K562 (cell line): ENCODE measurements around the gene FAM20C. TPM values are rescaled to one million over a fixed set of nuclear protein-coding genes. Genes with fewer than 3 reads are reported as not detected.
"Not testable (repeated sequence)": the region's sequence is repeated elsewhere in the genome, so short reads cannot be mapped to it uniquely, and the experiment has no call there.

Source experiments
- ATAC-seq: fragments of 200-7000 bp; cut with Tn5 transposase; 3 replicates; pipeline ENCODE4 v1.9.1; 2020; ENCODE audit warnings: moderate library complexity
- BruUV-seq: library from RNA; stranded (reverse); fragments of 400-500 nt; replicated peaks from 2 replicates; lab custom pipeline; 2021; lab: Mats Ljungman, UMichigan
- CTCF ChIA-PET: fragments of 300-600 bp; formaldehyde crosslinking; extraction: SDS; loops from one replicate; lab custom pipeline; 2021; ENCODE audit warnings: low intra/inter-chr PET ratio; lab: Yijun Ruan, JAX
- POLR2A ChIA-PET: fragments of 300-600, 350-650 bp; sonication (Branson Sonifier 250); formaldehyde crosslinking; extraction: SDS; loops from one replicate; lab custom pipeline; 2021; ENCODE audit warnings: antibody characterized with exemption, inconsistent platforms; lab: Yijun Ruan, JAX
- DNase-seq, 4 experiments: peaks; one replicate each; pipeline versions ENCODE4 v3.0.0 to v3.0.0-alpha.2; 2011 to 2018; ENCODE audit warnings: low spot score in 3 of 4, mixed read lengths in 3 of 4; ENCODE audit errors: extremely low read depth in 1 of 4
- FAIRE-seq: peaks from 2 replicates; lab custom pipeline; 2011; peaks lifted over from hg19 to GRCh38; lab: Jason Lieb, UNC
- H2AFZ ChIP-seq: 2 replicates; pipeline ENCODE4 v1.6.0; 2011; ENCODE audit warnings: low read depth, low read length, control low read depth, inconsistent platforms
- H3K27ac ChIP-seq: fragments of 200-600 bp; 3 replicates; pipeline ENCODE4 v1.8.0; 2011; ENCODE audit warnings: low read depth, mild to moderate bottlenecking, control low read depth, inconsistent platforms, low read length, moderate library complexity, mixed read lengths; ENCODE audit errors: extremely low read depth
- H3K27me3 ChIP-seq, 2 experiments: fragments of 300-600 bp in 1 of 2; 2 replicates in 1 of 2; 3 replicates in 1 of 2; pipeline versions ENCODE4 v1.6.0 to v1.8.0; 2011; ENCODE audit warnings: inconsistent platforms in 2 of 2, low read length in 2 of 2, mild to moderate bottlenecking in 1 of 2, mixed read lengths in 1 of 2, moderate library complexity in 1 of 2; ENCODE audit not compliant: control insufficient read depth in 2 of 2, insufficient read depth in 2 of 2
- H3K36me3 ChIP-seq: fragments of 300-600 bp; 3 replicates; pipeline ENCODE4 v1.8.0; 2011; ENCODE audit warnings: mild to moderate bottlenecking, low read length, inconsistent platforms; ENCODE audit not compliant: control insufficient read depth, insufficient read depth
- H3K4me1 ChIP-seq, 2 experiments: fragments of 200-600 bp in 1 of 2; replicated peaks in 1 of 2; 2 replicates in 1 of 2; 3 replicates in 1 of 2; pipeline versions ENCODE4 v1.5.1 to v1.8.0; 2011; ENCODE audit warnings: inconsistent platforms in 2 of 2, low read length in 2 of 2, mild to moderate bottlenecking in 1 of 2, mixed read lengths in 1 of 2, moderate library complexity in 1 of 2; ENCODE audit not compliant: control insufficient read depth in 2 of 2, insufficient read depth in 2 of 2
- H3K4me2 ChIP-seq: 2 replicates; pipeline ENCODE4 v1.6.1; 2011; ENCODE audit warnings: low read length, control low read depth, inconsistent platforms, mixed read lengths; ENCODE audit not compliant: insufficient read depth
- H3K4me3 ChIP-seq: fragments of 200-600 bp; sonication (generic), shearing (Covaris generic); 2 replicates; pipeline ENCODE4 v1.5.1; 2016; ENCODE audit warnings: control low read depth, inconsistent platforms
- H3K79me2 ChIP-seq: fragments of 200-600 bp; 3 replicates; pipeline ENCODE4 v1.8.0; 2011; ENCODE audit warnings: low read length, inconsistent platforms; ENCODE audit not compliant: control insufficient read depth, insufficient read depth
- H3K9ac ChIP-seq, 2 experiments: 2 replicates each; pipeline versions ENCODE4 v1.6.0 to v1.6.1; 2011; ENCODE audit warnings: low read depth in 2 of 2, low read length in 2 of 2, control low read depth in 1 of 2, inconsistent platforms in 1 of 2, mild to moderate bottlenecking in 1 of 2, mixed read lengths in 1 of 2; ENCODE audit not compliant: insufficient read depth in 1 of 2
- H3K9me1 ChIP-seq: one replicate; pipeline ENCODE4 v1.6.0; 2011; ENCODE audit warnings: inconsistent platforms, mild to moderate bottlenecking, low read length, moderate library complexity; ENCODE audit not compliant: control insufficient read depth, insufficient read depth
- H3K9me3 ChIP-seq: replicated peaks from 2 replicates; pipeline ENCODE4 v1.5.1; 2011; ENCODE audit warnings: low read depth, low read length, inconsistent platforms; ENCODE audit not compliant: control insufficient read depth, insufficient read depth
- H4K20me1 ChIP-seq: replicated peaks from 2 replicates; pipeline ENCODE4 v1.6.1; 2011; ENCODE audit warnings: low read length, inconsistent platforms, mixed read lengths; ENCODE audit not compliant: control insufficient read depth, insufficient read depth
- CTCF ChIP-seq, 3 experiments: IDR thresholded peaks in 2 of 3; conservative IDR thresholded peaks in 1 of 3; 2 replicates each; pipeline ENCODE4 v1.5.1; 2011 to 2012; ENCODE audit warnings: low read length in 3 of 3, mild to moderate bottlenecking in 3 of 3, control low read depth in 2 of 3, improper control_type of control experiment in 1 of 3, inconsistent platforms in 1 of 3, low read depth in 1 of 3, mixed read lengths in 1 of 3, moderate library complexity in 1 of 3; ENCODE audit not compliant: insufficient read depth in 2 of 3
- ELF1 ChIP-seq: fragments of 200-800 bp; sonication (Bioruptor generic); IDR thresholded peaks from 2 replicates; pipeline ENCODE4 v1.6.1; 2016; ENCODE audit warnings: missing genetic modification characterization, missing compliant biosample characterization
- PRPF4 ChIP-seq: fragments of 200-400 bp; formaldehyde crosslinking; IDR thresholded peaks from one replicate; pipeline ENCODE4 v1.6.1; 2017; ENCODE audit warnings: low read length, low read depth, mild to moderate bottlenecking; ENCODE audit not compliant: insufficient read depth, poor library complexity, severe bottlenecking
- SPI1 ChIP-seq: IDR thresholded peaks from 2 replicates; pipeline ENCODE4 v1.6.1; 2011; ENCODE audit warnings: low read depth, low read length, control low read depth, borderline replicate concordance
- ZBTB33 ChIP-seq: sonication (generic); formaldehyde crosslinking; IDR thresholded peaks from 2 replicates; pipeline ENCODE4 v1.8.1; 2023; ENCODE audit warnings: mild to moderate bottlenecking, missing genetic modification reagents
- WGBS: fragments of 100-300 bp; shearing (Covaris generic); methylation state at CpG from one replicate; pipeline ENCODE4 v1.1.6; 2016; ENCODE audit warnings: low coverage, mixed read lengths; ENCODE audit not compliant: insufficient coverage; ENCODE audit errors: missing lambda C conversion rate; 5-methylcytosine and 5-hydroxymethylcytosine counted together
- in situ Hi-C: fragments of 300-500 bp; cut with MboI; formaldehyde crosslinking; loops from 4 replicates; pipeline ENCODE4 v1.15.0; 2018; ENCODE audit warnings: inconsistent platforms, mixed read lengths
- intact Hi-C: fragments of 100-400 bp; cut with micrococcal nuclease; formaldehyde crosslinking; loops from 2 replicates; pipeline ENCODE4 v1.14.2; 2022
- polyA plus RNA-seq, 8 experiments: library from polyadenylated mRNA; depleted of rRNA in 4 of 8; stranded (reverse) in 5 of 8; unstranded in 3 of 8; fragments of >200 nt; fragmentation: Nextera tagmentation in 2 of 8; fragmentation: Illumina TruSeq in 1 of 8; extraction: Ambion mirVana in 2 of 8; extraction: Trizol in 1 of 8; gene quantifications; 2 replicates each; pipeline versions ENCODE4 v1.2.1 to v1.2.3, GENCODE V29; 2011 to 2014; ENCODE audit warnings: inconsistent platforms in 1 of 8, missing spikeins in 1 of 8
- total RNA-seq, 7 experiments: library from RNA; depleted of rRNA in 6 of 7; stranded (reverse); fragments of >200 nt in 6 of 7; fragmentation: Illumina TruSeq in 2 of 7; extraction: Trizol in 2 of 7; gene quantifications; 2 replicates each; pipeline versions ENCODE4 v1.2.1 to v1.2.3, GENCODE V29; 2011 to 2021; ENCODE audit warnings: low replicate concordance in 1 of 7

The FAM20C gene
- total and polyA plus RNA-seq, 9 of the 15 experiments (the other 6 are each of a cell fraction or from before 2014, with no cell fraction given), result 0.09 TPM; not detected in 8

- peak; percentile 90 for TF ChIP-seq ZBTB33
Observed at GRCh38 chr7:262631-263311, 70.4 kb downstream of the FAM20C start (continued).

- ATAC-seq, result not testable (repeated sequence)
- WGBS, result 71% methylated on average over 7 of the region's 37 CpGs
Observed at GRCh38 chr7:263483-264351, 71.3 kb downstream of the FAM20C start.

More at GRCh38 chr7:263483-264351, 71.3 kb downstream of the FAM20C start:
- H3K79me2 ChIP-seq, POLR2A ChIA-PET, H3K9me1 ChIP-seq, FAIRE-seq, intact Hi-C loops, H4K20me1 ChIP-seq, BruUV-seq, H3K9ac ChIP-seq, H3K4me3 ChIP-seq, H3K4me2 ChIP-seq, H2AFZ ChIP-seq, H3K27ac ChIP-seq, H3K36me3 ChIP-seq, in situ Hi-C loops, DNase-seq: not testable (repeated sequence)
- CTCF ChIA-PET, result interaction anchor here (0.6 to 1.2 kb wide), 3 partner anchors 99 to 510 kb away, joined by 3 to 4 read pairs (median 3); no protein-coding TSS in a partner anchor
- peaks cover 12% of the 10 kb centered on the region for H3K9me3 ChIP-seq
- peak; percentile 51; the same call in 1 of the 2 replicates for TF ChIP-seq SPI1
- TF ChIP-seq ELF1 (tag), result 0 out of 2 replicates have a peak, but pooled peaks have one; percentile 8
- peak; percentile 42 for TF ChIP-seq PRPF4
- TF ChIP-seq CTCF (IDR thresholded peaks at IDR 0.05 in 2 of 3, conservative IDR thresholded peaks at IDR 0.05 in 1 of 3; ENCODE audit: insufficient read depth in 2 of 3, low read depth in 1 of 3, low read length in 3 of 3), result peak; percentile 34 to 76 (median 55); a peak in 5 of 6 replicates
- peak; percentile 96 for TF ChIP-seq ZBTB33
- peaks cover 0 to 26% of the 10 kb centered on the region in 2 experiments; a peak in 2 of 5 replicates for H3K4me1 ChIP-seq
- peaks cover 3 to 40% of the 10 kb centered on the region in 2 experiments; a peak in 3 of 5 replicates for H3K27me3 ChIP-seq
